Measurements from ENCODE around the gene AP1M2.

GRCh38 chr19:10601999-10602329 lies 14.9 kb upstream of the AP1M2 start:
- TF ChIP-seq CTCF (IDR thresholded peaks at IDR 0.05) (no peak), NFE2L2 (conservative IDR thresholded peaks at IDR 0.05; ENCODE audit: low read length) (no peak), RAD21 (conservative IDR thresholded peaks at IDR 0.05 in 1 of 2, IDR thresholded peaks at IDR 0.05 in 1 of 2) (no peak), POLR2A (IDR thresholded peaks at IDR 0.05; ENCODE audit: low read length) (no peak), PHF8 (IDR thresholded peaks at IDR 0.05; ENCODE audit: borderline replicate concordance, low read depth) (no peak), SMC3 (IDR thresholded peaks at IDR 0.05) (no peak), FOSL2 (IDR thresholded peaks at IDR 0.05) (no peak), FOSL2 (CRISPR knock-in tag; IDR thresholded peaks at IDR 0.05) (no peak), REST (IDR thresholded peaks at IDR 0.05) (no peak), CBX8 (IDR thresholded peaks at IDR 0.05) (no peak), FOXS1 (CRISPR knock-in tag; IDR thresholded peaks at IDR 0.05) (no peak), BHLHE40 (IDR thresholded peaks at IDR 0.05; ENCODE audit: low read depth, low read length) (no peak), EP300 (IDR thresholded peaks at IDR 0.05) (no peak)
- TF ChIP-seq, protein P1, sequence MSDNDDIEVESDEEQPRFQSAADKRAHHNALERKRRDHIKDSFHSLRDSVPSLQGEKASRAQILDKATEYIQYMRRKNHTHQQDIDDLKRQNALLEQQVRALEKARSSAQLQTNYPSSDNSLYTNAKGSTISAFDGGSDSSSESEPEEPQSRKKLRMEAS (IDR thresholded peaks at IDR 0.05): no peak
- TF ChIP-seq, protein P2, sequence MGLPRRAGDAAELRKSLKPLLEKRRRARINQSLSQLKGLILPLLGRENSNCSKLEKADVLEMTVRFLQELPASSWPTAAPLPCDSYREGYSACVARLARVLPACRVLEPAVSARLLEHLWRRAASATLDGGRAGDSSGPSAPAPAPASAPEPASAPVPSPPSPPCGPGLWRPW (IDR thresholded peaks at IDR 0.05): no peak
